ENCODE data around the gene ACTL6A.
"Not testable (repeated sequence)": the region's sequence is repeated elsewhere in the genome, so short reads cannot be mapped to it uniquely, and the experiment has no call there.

The ACTL6A gene

GRCh38 chr3:179562591-179563270 lies at the start of gene ACTL6A:
ACTL6A (plus strand) TSS chr3:179562926; CDS start chr3:179563093, 167 bp downstream.
- DNase-seq = peak; percentile 99

- no peak for DNase-seq
Measured at GRCh38 chr3:179513862-179514261, 48.9 kb upstream of the ACTL6A start.

GRCh38 chr3:179516461-179517251 lies 46.1 kb upstream of the ACTL6A start:
- not testable (repeated sequence) for DNase-seq

DNA sequence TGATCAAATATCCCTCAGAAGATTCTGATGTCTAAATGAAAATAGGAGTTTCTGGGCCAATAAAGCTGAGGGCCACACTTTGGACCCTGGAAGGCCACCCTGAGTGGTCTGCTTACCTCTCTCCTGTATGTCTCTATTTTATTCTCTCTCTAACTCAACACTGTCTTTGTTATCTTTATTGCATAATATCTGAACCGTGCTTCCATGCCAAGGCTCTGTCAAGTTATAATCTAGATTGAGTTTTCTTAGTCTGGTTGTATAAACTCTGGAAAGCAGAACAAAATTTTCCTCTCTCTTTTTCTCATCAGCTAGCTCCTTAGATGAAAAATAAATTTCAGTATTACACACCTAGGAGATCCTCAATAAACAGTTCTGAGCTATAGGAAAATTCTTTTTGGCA lies 36.2 kb upstream of the ACTL6A start:
- no peak for DNase-seq

- DNase-seq = peak; percentile 70
Measured at GRCh38 chr3:179526989-179527391, 35.7 kb upstream of the ACTL6A start.

GRCh38 chr3:179528772-179529171 lies 34.0 kb upstream of the ACTL6A start:
- no peak for DNase-seq

GRCh38 chr3:179531576-179531975 lies 31.1 kb upstream of the ACTL6A start:
- no peak for DNase-seq

GRCh38 chr3:179533274-179533673 lies 29.5 kb upstream of the ACTL6A start:
- no peak for DNase-seq

DNA sequence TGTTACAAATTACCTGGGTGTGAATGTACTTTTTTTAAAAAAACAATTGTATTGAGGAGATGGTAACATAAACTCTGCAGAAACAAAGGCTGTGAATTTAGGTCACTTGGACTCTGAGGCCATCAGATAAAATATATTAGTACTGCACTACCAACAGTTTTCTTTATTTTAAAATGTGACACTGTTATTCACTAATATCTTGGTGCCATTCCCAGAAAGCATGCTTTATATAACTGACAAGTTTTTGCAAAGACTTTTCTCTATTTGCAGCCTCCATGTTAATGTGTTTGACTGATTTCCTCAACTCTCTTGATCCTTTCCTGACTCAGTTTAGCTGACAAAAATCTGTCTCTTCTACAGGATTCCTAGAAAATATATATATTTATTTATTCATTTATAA lies 26.5 kb upstream of the ACTL6A start:
- DNase-seq = no peak

- no peak for DNase-seq
Measured at GRCh38 chr3:179541094-179541493, 21.6 kb upstream of the ACTL6A start.

- no peak for DNase-seq
Measured at GRCh38 chr3:179541596-179541995, 21.1 kb upstream of the ACTL6A start.

DNA sequence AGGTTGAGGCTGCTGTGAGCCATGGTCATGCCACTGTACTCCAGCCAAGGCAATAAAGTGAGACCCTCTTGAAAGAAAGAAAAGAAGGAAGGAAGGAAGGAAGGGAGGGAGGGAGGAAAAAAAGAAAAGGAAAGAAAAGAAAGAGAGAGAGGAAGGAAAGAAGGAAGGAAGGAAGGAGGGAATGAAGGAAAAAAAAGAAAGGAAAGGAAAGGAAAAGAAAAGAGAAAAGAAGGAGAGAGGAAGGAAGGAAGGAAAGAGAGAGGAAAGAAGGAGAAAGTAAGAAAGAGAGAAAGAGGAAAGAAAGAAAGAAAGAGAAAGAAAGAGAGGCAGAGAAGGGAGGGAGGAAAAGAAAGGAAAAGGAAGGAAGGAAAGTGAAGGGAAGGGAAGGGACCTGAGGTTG lies 20.4 kb upstream of the ACTL6A start:
- no peak for DNase-seq

DNA sequence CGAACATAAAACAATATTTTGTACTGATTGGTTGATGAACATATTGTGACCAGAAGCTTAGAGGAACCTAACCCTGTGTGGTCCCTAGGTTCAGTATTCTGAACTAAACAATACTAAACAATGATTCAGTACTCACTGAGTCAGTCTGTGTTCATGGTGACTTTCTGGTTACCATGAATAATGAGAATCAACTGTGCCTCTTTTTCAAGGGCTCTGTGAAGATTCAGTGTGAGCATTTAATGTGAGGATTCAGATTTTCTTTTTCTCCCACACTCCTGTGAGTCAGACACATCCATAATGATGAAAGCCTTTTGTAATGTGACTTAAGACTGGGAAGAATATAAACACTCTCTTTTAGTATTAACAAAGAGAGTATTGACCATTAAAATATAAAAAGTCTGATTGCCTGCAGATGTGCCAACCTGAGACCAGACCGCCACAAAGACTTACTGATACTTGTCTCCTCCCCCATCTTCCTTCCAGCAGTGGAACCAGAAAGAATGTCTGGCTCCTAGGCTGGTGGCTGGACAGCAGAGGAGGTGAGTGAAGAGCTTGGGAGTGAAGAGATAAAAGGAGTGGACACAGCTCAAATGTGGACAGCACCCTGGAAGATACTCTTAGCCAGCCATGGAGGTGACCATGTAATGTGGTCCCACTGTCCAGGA lies 17.6 kb upstream of the ACTL6A start:
- no peak for DNase-seq

- DNase-seq = no peak
Measured at GRCh38 chr3:179546814-179547241, 15.9 kb upstream of the ACTL6A start.

DNA sequence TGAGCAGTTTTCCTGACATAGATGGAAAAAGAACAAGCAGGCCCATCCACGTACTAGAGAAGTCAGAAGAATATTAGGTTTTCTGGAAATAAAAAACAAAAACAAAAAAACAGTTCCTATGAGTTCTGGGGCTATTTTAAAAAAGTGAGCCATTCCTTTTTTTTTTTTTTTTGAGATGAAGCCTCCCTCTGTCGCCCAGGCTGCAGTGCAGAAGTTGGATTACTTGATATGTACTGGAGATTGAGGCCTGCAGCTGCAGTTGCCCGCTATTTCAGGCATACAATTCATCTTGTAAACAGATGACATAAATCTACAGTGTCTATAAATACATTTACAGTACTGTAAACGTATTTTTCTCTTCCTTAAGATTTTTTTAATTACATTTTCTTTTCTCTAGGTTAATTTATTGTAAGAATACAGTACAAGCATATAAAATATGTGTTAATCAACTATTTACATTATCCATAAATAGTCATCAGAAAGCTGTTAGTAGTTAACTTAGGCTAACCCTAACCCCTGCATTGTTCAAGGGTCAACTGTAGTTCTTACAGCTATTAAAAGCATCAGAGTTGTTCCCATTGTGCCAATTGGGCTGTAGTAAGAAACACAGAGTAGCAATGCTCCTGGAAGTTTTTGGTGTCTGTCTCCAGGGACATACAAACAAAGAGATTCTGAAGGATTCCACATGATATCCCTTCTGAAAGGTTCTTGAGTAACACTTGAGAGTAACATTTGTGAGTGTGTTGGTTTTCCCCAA lies 11.2 kb upstream of the ACTL6A start:
- no peak for DNase-seq

GRCh38 chr3:179558742-179559364 lies 3.9 kb upstream of the ACTL6A start:
- DNase-seq = peak; percentile 27

GRCh38 chr3:179560791-179561190 lies 1.9 kb upstream of the ACTL6A start:
- no peak for DNase-seq

DNA sequence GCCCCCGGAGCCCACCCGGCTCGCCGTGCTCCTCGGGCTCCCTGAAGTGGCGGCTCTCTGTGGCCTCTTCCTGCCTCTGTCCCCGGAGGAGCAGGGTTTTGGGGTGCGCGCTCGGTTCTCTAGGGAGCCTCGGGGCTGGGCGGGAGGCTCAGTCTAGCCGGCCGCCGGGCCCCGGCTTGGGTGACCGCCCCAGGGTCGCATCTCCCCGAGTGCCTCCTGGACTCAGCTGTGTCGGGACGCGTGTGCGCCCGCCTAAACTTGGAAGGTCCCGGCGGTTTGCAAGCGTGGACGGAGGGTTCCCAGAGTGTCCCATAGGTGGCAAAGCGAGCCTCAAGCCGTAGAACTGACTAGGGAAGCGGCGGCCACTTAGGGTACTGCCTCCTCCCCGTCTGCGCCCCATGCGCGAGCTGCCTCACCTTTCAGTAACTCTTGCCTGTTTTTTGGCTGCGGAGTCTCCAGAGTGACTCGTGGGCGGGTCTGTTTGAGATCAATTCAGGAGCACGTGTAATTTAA lies 601 bp downstream of the ACTL6A start:
- no peak for DNase-seq

GRCh38 chr3:179565496-179565895 lies 2.8 kb downstream of the ACTL6A start:
- no peak for DNase-seq

- no peak for DNase-seq
Measured at GRCh38 chr3:179580992-179581391, 18.3 kb downstream of the ACTL6A start.

- no peak for DNase-seq
Measured at GRCh38 chr3:179589143-179589542, 26.4 kb downstream of the ACTL6A start.

DNA sequence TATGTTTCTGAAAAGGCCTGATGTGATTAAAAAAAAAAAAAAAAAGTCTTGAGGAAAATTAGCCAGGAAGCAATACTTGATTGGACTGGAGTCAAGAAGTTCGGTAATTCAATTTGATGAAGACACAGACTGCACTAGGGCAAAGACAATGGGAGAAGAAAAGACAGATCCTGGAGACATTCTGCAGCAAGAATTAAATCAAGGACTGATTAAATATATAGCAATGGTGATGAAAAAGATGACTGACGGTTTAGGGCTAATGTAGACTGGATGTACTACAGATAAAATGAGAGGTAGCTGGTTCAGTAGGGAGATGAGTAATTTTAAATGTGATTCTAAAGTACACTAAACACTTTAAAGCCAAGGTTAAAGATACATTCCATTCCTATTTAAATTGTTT lies 27.9 kb downstream of the ACTL6A start:
- DNase-seq = no peak

Data from DMS153 (cell line).